GM12878 (cell line): ENCODE results near the gene ICA1L. TPM values are rescaled to one million over a fixed set of nuclear protein-coding genes. Genes with fewer than 3 reads are reported as not detected.

Experiments used
- CHD2 ChIP-seq: IDR thresholded peaks from 2 replicates; pipeline ENCODE4 v1.6.1; 2011; ENCODE audit warnings: low read depth, low read length, improper control_type of control experiment, borderline replicate concordance
- E4F1 ChIP-seq: fragments of 450-650 bp; IDR thresholded peaks from 2 replicates; pipeline ENCODE4 v1.6.1; 2018; ENCODE audit warnings: borderline replicate concordance, mild to moderate bottlenecking; ENCODE audit not compliant: partially characterized antibody
- HSF1 ChIP-seq: fragments of 150-350 bp; IDR thresholded peaks from 2 replicates; pipeline ENCODE4 v1.6.1; 2014; ENCODE audit warnings: mild to moderate bottlenecking, low read depth, low read length
- MYB ChIP-seq: fragments of 150-350 bp; IDR thresholded peaks from 2 replicates; pipeline ENCODE4 v1.6.1; 2014; ENCODE audit warnings: mild to moderate bottlenecking, low read depth, low read length, borderline replicate concordance
- RFX5 ChIP-seq: IDR thresholded peaks from 2 replicates; pipeline ENCODE4 v1.6.1; 2011; ENCODE audit warnings: low read depth, low read length, improper control_type of control experiment
- ZNF274 ChIP-seq: IDR thresholded peaks from one replicate; pipeline ENCODE4 v1.8.0; 2011; ENCODE audit not compliant: insufficient read length, insufficient read depth
- polyA plus RNA-seq, 11 experiments: library from polyadenylated mRNA; depleted of rRNA in 4 of 11; unstranded in 6 of 11; stranded (reverse) in 5 of 11; fragments of >200 nt; fragmentation: Nextera tagmentation in 4 of 11; fragmentation: Illumina TruSeq in 1 of 11; extraction: Ambion mirVana in 4 of 11; extraction: Trizol in 1 of 11; gene quantifications; 1 replicate in 1 of 11; 2 replicates in 10 of 11; pipeline versions ENCODE4 v1.2.1 to v1.2.3, GENCODE V29; 2011 to 2016; ENCODE audit warnings: inconsistent platforms in 2 of 11, missing spikeins in 2 of 11, low read depth in 1 of 11
- total RNA-seq, 4 experiments: library from RNA; depleted of rRNA in 3 of 4; stranded (reverse); fragments of >200 nt in 3 of 4; fragmentation: Illumina TruSeq in 1 of 4; extraction: Trizol in 1 of 4; gene quantifications; 2 replicates each; pipeline versions ENCODE4 v1.2.1 to v1.2.3, GENCODE V29; 2013 to 2021
- TF ChIP-seq, protein P1 (sequence below): fragments of 450-650 bp; conservative IDR thresholded peaks from 2 replicates; pipeline ENCODE4 v1.6.1; 2017; ENCODE audit warnings: mild to moderate bottlenecking, moderate library complexity

ICA1L gene
- total and polyA plus RNA-seq, 10 of the 15 experiments (the other 5 are each of a cell fraction or from before 2014, with no cell fraction given) = 0.85 to 7.4 (median 3.6) TPM

- TF ChIP-seq ZNF274 = no peak
- no peak for TF ChIP-seq RFX5
- no peak for TF ChIP-seq E4F1
- TF ChIP-seq HSF1 = no peak
- TF ChIP-seq, protein P1, sequence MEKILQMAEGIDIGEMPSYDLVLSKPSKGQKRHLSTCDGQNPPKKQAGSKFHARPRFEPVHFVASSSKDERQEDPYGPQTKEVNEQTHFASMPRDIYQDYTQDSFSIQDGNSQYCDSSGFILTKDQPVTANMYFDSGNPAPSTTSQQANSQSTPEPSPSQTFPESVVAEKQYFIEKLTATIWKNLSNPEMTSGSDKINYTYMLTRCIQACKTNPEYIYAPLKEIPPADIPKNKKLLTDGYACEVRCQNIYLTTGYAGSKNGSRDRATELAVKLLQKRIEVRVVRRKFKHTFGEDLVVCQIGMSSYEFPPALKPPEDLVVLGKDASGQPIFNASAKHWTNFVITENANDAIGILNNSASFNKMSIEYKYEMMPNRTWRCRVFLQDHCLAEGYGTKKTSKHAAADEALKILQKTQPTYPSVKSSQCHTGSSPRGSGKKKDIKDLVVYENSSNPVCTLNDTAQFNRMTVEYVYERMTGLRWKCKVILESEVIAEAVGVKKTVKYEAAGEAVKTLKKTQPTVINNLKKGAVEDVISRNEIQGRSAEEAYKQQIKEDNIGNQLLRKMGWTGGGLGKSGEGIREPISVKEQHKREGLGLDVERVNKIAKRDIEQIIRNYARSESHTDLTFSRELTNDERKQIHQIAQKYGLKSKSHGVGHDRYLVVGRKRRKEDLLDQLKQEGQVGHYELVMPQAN = no peak
- TF ChIP-seq CHD2 = no peak
- TF ChIP-seq MYB = no peak
Observed at GRCh38 chr2:202771336-202771735, 100.2 kb downstream of the ICA1L start (continued).
